Cerebellar cortex (tissue), 1 donor: ENCODE results near the gene AFG1L.
A peak's percentile ranks its signal among the peaks of the same experiment; 100 is the strongest.

Source experiments
- DNase-seq: peaks from one replicate; pipeline ENCODE4 v3.0.0-alpha.2; 2015; ENCODE audit warnings: low spot score

The AFG1L gene

DNA sequence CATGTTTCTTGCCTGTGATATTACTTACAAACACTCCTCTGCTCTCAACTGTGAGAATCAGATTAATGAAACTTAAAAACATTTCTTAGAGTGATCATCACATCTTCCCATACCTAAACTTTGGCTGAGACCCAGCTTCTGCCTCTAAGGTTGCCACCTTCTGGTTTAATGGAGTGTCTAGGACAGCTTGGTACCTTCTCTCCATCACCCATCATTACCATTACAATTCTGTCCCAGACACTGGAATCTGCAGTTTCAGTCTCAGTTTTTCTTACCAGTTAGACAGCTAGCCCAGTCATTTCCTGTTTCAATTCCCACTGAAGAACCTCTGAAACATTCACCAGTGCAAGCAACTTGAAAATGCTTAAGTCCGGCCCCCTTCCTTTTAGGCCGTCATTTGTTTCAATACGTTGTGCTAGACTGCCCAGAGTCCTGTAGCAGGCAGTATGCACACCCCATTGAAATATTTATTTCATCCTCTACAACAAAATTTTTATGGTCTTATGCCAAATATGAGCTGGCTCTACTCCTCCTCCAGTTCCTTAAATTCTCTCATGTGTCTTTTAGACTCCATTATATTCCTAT lies 158.8 kb downstream of the AFG1L start:
- DNase-seq, result no peak

DNA sequence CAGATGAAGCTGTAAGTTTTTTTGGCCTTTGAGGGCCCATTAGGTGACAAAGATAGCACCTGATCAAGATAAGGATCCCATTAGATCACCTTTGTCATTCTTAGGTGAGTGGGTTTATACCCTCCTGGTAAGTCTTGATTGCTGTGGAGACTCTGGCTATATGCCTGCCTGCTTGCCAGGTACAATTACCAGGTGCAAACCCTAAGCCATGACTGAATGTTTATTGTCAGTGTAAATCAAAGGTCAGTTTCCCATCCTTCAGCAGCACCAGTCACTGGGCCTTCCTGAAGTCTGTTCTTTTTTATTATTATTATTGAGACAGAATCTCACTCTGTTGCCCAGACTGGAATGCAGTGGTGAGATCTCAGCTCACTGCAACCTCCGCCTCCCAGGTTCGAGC lies 159.5 kb downstream of the AFG1L start:
- DNase-seq, result no peak

DNA sequence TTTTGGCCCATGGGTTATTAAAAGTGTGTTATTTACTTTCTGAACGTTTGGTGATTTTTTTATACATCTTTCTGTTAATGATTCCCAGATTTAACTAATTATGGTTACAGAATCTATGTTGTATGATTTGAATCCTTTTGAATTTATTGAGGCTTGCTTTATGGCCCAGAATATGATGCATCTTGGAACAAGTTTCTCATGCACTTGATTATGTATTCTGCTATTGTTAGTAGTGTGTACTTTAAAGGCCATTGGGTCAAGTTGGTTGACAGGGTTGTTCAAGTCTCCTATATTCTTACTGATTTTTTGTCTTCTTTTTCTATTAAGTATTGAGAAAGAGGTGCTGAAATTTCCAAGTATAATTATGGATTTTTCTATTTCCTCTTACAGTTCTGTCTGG lies 160.8 kb downstream of the AFG1L start:
- DNase-seq, result no peak

DNA sequence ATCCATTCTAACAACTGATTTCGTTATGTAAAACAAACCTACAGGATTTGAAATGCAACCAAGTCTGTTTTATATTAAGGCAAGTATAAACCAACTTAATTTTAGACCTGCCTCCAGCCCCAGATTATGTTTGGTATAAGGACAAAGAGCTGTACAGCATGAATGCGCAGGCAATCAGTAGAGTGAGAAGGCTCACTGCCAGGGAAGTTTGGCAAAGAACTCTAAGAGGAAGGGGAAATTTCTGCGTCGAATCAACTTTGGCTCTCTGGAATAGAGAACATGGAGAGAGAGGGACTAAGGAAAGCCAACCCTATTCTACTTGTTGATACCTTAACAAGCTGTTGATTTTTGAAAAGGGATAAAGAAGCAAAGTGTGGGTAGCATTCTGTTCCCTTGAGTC lies 168.9 kb downstream of the AFG1L start:
- no peak for DNase-seq

DNA sequence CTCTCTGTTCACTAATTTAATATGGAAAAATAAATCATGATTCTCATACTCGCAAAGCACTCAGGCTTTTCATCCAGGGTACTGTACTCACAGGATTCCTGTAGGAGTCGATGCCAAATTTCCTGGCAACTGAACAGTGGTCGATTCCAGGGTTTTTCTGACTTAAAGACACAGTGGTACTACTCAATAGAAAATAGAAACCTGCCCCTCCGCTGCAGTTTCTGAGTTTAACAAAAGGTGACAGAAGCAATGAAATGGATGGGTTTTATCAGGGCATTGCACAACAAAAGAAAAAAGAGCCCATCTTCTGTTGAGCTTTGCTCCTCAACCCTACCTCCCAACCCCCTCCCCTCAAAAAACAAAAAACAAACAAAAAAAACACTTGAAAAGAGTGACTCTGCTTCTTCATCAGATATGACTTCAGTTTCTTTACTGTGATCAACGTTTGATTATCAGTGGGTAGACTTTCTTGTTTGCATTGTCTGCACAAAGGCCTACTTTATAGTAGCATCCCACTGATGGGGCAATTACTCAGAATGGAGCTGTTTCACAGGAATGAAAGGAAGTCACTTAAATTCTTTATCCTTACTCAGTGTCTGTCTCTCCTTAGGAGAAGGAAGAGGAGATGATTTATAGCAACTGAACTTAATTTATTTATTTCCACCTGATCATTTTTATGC lies 169.7 kb downstream of the AFG1L start:
- peak; percentile 6 for DNase-seq

DNA sequence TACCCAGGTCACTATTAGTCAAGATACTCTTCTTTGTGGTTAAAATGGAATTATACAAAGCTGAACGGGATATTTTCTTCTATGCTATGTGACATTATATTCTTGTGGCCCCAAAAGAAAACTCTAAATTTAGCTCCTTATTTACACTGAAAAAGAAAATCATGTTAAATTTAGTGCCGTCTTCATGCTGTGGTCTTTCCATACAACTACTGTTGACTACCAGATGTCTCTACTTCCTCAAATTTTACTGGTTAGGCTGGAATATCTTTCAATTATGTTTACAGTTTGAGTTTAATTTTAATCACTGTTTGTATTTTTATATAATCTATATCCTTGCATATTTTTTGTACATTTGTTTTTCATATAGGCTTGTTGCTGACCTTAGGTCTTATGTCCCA lies 170.2 kb downstream of the AFG1L start:
- DNase-seq, result no peak

DNA sequence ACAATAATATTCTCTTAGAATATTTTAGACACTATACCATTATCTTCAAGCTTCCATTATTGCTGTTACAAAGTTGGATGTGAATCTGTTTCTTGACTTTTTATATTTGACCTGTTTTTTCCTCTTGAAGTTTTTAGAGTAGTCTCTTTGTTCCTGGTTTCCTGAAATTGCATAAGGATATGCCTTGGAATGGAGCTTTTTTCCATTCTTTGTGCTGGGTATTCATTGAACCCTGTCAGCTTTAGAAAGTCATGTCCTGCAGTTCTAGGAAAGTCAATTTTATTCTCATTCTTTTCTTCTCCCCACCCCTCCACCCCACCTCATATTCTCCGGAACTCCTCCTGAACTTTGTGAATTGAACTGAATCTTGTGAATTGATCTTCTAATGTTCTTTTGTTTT lies 173.5 kb downstream of the AFG1L start:
- no peak for DNase-seq

DNA sequence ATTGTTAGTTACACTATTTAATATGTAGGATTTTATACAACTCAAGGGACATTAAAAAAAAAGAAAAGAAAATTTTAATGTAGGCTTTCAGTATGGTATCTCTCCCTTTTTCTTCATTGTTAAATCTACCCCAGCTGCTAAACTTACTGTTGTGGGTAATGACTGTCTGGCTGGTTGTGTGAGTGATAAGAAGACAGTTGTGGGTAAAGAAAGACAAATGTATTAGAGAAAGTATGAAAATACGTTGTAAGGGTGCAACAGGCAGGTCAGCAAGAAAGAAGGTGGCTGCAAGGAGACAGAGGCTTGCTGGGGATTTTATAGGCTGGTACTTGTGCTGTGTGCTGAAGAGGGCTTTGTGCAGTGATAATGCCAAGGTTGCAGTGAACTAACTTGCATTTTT lies 174.5 kb downstream of the AFG1L start:
- no peak for DNase-seq

DNA sequence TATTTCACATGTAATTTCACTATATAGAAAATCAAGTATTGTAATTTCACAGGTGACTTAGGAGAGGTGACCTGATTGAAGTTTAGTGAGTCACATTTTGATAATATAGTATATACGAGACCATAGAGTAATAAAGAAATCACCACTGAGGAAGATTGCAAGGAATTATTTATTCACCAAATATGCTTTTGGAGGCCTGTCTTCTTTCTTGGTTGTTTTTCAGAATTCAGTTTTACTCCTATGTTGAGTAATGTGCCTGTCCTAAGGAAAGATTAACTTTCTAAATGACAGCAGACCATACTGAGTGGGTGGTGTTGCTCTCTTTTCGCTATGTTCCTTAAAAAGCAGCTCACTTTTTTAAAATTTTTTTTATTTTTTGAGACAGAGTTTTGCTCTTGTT lies 178.3 kb downstream of the AFG1L start:
- no peak for DNase-seq

DNA sequence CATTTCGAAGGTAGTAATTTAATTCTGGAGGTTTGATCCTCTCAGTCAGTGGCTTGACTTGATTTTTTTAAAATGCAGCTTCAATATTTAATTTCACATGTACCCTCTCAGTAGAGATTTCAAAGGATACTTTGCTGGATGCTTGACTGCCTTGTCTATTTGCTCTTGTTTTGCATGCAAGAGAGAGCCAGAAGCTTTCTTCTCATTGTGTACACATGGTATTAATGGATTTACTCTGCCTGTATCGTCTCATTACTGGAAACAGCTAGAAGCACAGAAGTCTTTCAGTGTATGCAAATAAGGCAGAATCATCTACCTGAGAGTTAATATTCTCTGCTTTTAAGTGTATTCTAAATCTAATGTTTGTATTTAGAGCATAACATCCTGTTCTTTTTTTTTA lies 181.5 kb downstream of the AFG1L start:
- no peak for DNase-seq

DNA sequence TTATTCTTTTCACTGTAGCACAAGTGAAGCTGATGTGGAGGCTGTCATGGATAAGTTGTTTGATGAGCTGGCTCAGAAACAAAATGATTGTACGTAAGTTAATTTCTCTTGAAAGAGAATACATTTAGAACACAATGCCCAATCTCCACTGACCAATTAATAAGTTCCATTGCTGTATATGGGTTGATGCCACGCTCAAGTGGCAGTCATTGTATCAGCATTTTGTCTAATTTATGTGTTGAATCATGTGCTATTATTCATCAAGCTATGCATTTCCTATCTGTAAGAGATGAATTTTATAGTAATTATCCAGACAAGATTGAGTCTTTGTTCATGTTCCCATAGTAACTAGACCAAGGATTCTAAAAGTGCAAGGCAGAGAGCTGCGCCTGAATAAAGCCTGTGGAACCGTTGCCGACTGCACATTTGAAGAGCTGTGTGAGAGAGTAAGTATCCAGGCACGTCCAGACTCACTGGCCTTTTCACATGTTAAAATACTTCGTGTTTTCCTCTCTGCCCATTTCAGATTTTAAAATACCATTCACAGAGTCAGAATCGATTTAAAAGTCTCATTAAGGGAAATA lies 182.1 kb downstream of the AFG1L start:
- no peak for DNase-seq

DNA sequence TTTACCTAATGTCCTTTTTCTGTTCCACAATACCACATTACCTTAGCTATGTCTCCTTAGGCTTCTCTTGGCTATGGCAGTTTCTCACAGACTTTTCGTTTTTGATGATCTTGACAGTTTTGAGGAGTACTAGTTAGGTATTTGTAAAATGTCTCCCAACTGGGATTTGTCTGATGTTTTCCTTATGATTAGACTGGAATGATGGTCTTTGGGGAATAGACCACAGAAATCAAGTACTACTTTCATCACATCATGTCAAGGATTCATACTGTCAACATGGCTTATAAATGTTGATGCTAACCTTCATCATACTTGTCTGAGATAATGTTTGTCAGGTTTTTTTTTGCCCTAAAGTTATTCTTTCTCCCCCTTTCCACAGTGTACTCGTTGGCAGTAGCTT lies 187.7 kb downstream of the AFG1L start:
- DNase-seq, result no peak

DNA sequence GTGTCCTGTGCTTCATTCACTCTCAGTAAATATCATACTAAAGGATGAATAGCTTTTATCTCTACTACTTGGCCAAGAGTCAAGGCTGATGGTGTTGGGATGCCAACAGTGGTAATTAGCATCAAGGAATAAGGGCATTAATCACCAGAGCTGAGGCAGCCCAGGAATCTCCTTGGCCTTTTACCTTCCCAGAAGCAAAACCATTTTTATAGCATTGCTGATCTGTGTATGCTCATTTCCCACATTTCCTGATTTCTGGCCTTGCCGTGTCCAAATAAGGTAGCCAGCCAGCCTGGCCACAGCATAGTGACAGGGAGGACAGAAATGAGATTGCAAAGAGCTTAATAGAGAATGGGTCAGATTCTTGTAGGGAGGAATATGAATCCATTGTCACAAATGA lies 189.2 kb downstream of the AFG1L start:
- no peak for DNase-seq

DNA sequence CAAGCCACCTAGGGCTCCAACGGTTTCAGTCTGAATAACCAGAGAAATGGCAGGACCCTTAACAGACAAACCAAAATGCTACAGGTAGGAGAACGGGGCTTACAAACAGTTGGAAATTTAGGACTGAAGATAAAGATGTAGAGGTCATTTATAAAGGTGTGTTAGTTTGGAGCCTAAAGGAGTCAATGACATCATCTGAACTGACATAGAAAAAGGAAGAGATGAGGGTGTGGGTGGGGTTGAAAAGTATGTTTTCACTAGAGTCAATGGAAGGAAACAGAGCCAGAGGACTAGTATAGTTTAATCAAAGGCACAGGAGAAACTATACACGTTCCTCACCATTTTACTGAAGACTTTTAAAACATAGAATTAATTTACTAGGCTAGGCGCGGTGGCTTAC lies 194.8 kb downstream of the AFG1L start:
- DNase-seq, result no peak

DNA sequence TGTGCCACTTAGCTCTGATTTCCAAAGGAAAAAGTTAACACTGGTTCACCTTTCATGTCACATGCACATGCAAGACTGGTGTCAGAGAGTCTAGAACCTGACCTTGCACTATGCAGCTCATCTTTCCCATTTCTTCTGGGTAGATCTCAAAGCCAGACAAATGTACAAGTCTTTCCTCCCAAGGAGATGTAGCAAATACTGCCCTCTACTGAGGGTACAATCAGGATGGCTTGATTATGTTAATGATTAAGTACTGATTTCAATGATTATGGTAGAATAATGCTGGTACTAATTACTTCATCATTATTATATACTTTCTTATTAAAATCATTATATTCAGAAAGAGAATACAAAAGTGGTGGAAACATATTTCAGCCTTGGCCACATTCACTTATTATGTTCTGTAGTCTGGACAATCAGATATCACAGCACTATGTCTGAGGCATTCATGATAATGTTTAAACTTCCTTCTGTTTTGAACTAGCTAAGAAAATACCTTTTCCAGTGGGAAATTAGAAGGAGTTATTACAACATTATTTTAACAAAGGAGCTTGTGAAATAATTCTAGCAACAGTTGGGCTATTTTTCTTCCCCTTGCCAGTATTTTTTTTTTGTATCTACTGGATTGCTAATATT lies 197.4 kb downstream of the AFG1L start:
- peak; percentile 57 for DNase-seq

DNA sequence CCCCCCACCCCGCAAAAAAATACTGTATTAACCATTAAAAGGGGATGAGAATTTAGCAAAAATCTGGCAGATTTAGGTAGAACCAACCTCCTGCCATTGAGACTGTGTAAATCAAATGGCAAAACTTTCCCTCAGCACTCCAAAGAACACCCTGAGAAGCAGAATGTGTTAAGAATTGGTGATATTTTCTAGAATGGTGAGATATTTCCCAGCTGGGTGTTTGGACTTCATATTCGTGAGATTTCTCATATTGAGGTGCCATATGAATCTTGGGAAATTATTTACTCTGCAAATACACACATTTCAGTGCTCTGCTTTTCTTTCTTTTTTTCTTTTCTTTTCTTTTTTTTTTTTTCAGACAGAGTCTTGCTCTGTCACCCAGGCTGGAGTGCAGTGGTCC lies 199.6 kb downstream of the AFG1L start:
- no peak for DNase-seq

DNA sequence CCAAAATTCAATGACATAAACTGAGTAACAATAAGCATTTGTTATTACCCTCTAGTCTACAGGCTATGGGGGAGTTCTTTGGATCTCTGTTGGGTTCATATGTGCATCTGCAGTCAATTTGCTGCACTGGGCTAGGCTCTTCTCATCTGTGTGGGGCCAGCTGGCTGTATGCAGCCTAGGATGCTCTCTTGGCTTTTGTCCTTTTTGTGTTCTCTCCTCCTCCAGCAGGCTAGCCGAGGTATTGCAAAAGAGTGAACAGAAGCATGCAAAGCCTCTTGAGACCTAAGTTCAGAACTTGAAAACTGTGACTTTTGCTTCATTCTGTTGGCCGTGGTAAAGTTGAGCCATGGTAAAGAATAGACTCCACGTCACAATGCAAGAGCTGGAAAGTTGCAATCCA lies 203.0 kb downstream of the AFG1L start:
- DNase-seq, result peak; percentile 49

DNA sequence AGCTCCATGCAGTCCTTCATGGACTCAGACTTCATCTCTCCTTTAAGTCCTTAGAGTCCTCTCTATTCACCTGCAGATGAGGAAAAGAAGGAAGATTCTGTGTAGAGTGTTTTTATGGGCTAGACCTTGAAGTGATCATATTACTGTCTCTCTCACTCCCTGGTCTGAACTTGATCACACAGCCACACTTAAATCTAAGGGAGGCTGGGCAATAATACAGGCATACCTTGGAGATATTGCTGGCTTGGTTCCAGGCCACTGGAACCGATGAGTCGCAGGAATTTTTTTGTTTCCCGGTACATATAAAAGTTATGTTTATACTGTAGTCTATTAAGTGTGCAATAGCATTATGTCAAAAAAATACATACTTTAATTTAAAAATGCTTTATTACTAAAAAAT lies 206.7 kb downstream of the AFG1L start:
- no peak for DNase-seq

DNA sequence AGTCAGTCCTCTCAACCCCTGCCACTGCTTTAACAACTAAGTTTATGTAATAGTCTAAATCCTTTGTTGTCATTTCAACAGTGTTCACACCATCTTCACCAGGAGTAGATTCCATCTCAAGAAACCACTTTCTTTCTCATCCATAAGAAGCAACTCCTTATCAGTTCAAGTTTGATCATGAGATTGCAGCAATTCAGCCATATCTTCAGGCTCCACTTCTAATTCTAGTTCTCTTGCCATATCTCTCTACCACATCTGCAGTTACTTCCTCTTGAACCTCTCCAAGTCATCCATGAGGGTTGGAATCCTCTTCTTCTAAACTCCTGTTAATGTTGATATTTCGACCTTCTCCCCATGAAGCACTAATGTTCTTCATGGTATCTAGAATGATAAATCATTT lies 208.0 kb downstream of the AFG1L start:
- no peak for DNase-seq

DNA sequence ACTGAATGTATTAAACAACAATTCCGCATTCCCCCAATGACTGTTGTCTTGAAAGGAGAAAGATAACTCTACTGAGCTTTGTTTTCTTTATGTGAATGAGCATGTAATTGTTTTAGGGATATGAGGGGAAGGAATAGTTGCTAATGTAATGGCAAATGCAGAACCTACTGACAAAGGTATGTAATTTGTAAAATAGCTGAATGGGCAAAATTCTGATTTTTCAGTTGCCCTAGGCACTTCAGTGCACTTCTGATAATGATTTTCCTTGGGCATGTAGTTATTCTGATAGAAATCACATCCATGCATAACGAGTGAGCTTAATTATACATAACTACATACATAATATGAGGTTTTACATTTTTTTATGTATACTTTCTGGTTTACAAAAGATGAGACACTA lies 212.5 kb downstream of the AFG1L start:
- no peak for DNase-seq

DNA sequence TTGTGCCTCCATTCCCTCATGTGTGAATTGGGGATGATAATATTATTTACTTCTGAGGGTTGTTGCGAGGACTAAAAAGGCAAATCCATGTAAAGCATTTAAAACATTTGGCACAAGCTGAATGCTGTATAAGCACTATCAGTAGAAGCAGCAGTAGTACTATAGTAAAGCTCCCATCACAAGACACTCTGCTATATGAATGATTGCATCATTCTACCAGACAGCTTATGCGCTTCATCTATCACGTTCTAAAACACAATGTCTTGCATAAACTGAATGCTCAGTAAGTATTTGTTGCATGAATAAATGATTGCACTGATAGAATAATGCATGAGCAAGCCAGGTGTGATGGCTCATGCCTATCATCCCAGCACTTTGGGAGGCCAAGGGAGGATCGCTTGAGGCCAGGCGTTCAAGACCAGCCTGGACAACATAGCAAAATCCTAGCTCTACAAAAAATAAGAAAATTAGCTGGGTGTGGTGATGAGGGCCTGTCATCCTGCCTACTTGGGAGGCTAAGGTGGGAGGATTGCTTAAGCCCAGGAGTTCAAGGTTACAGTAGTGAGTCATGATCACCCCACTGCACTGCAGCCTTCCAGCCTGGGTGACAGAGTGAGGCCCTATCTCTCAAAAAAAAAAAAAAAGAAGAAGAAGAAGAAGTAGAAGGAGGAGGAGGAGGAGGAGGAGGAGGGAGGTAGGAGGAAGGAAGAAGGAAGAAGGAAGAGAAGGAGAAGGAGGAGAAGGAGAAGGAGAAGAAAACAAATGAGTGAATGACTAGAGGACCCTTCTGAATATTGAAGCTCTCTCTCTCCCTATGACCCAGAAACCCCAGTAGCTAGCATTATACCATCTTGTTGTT lies 215.8 kb downstream of the AFG1L start:
- DNase-seq, result no peak
